Type B pancreatic cell (in vitro differentiated cells): Measurements from ENCODE around the gene YAF2. TPM values are rescaled to one million over a fixed set of nuclear protein-coding genes. Genes with fewer than 3 reads are reported as not detected.

ENCODE experiments used
- DNase-seq: peaks from one replicate; pipeline ENCODE4 v3.0.0; 2021; ENCODE audit warnings: mixed read lengths; ENCODE audit not compliant: unreplicated experiment; ENCODE audit errors: extremely low spot score
- H3K27ac Mint-ChIP-seq: 2 replicates; pipeline ENCODE4 v1.8.0; 2021; ENCODE audit warnings: mild to moderate bottlenecking, mixed read lengths
- H3K27me3 Mint-ChIP-seq: 2 replicates; pipeline ENCODE4 v1.8.0; 2021; ENCODE audit warnings: mixed read lengths
- H3K36me3 Mint-ChIP-seq: 2 replicates; pipeline ENCODE4 v1.8.0; 2021; ENCODE audit warnings: mixed read lengths
- H3K4me1 Mint-ChIP-seq: one replicate; pipeline ENCODE4 v1.8.0; 2021; ENCODE audit warnings: mixed read lengths; ENCODE audit not compliant: unreplicated experiment
- H3K4me3 Mint-ChIP-seq: 2 replicates; pipeline ENCODE4 v1.8.0; 2021; ENCODE audit warnings: mild to moderate bottlenecking, mixed read lengths
- H3K9me3 Mint-ChIP-seq: 2 replicates; pipeline ENCODE4 v1.8.0; 2021; ENCODE audit warnings: mixed read lengths
- total RNA-seq: library from RNA; stranded (reverse); gene quantifications from 2 replicates; pipeline ENCODE4 v1.2.1, GENCODE V29; 2021; ENCODE audit warnings: low replicate concordance
- TF ChIP-seq, protein P1 (sequence below): fragments of 200-600 bp; sonication (generic); conservative IDR thresholded peaks from 2 replicates; pipeline ENCODE4 v1.5.0; 2021; ENCODE audit warnings: antibody characterized with exemption, mild to moderate bottlenecking

YAF2 gene
- total RNA-seq, 1 donor from 2014 or later: 22.9 TPM

DNA sequence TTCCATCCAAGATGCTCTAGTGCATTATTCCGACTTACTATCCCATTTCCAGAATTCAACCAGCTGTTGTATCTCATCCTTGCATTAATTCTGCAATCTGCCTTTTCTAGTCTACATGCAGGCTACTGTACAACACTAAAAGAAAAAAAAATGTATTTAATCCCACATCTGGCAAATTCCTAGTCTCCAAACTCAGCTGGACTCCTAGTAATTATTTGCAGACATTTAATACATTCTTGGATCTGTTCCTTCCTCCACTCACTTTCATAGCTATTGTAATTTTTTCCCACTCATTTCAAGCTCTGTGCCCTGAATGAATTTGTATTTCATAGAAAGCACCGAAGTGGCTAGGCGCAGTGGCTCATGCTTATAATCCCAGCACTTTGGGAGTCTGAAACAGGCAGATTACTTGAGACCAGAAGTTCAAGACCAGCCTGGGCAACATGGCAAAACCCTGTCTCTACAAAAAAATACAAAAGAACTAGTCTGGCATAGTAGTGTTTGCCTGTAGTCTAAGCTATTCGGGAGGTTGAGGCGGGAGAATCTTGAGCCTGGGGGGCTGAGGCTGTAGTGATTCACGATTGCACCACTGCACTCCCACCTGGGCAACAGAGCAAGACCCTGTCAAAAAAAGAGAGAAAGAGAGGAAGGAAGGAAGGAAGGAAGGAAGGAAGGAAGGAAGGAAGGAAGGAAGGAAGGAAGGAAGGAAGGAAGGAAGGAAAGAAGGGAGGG is 39.5 kb upstream of the YAF2 start:
- Mint-ChIP-seq H3K27me3 (no peaks in the 10 kb centered on the region), H3K36me3 (no peaks in the 10 kb centered on the region), H3K4me3 (no peak overlapping the region), H3K27ac (no peak overlapping the region), H3K9me3 (no peaks in the 10 kb centered on the region), H3K4me1 (peaks cover 5% of the 10 kb centered on the region)
- no peak for DNase-seq
- TF ChIP-seq, protein P1, sequence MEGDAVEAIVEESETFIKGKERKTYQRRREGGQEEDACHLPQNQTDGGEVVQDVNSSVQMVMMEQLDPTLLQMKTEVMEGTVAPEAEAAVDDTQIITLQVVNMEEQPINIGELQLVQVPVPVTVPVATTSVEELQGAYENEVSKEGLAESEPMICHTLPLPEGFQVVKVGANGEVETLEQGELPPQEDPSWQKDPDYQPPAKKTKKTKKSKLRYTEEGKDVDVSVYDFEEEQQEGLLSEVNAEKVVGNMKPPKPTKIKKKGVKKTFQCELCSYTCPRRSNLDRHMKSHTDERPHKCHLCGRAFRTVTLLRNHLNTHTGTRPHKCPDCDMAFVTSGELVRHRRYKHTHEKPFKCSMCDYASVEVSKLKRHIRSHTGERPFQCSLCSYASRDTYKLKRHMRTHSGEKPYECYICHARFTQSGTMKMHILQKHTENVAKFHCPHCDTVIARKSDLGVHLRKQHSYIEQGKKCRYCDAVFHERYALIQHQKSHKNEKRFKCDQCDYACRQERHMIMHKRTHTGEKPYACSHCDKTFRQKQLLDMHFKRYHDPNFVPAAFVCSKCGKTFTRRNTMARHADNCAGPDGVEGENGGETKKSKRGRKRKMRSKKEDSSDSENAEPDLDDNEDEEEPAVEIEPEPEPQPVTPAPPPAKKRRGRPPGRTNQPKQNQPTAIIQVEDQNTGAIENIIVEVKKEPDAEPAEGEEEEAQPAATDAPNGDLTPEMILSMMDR: no peak

DNA sequence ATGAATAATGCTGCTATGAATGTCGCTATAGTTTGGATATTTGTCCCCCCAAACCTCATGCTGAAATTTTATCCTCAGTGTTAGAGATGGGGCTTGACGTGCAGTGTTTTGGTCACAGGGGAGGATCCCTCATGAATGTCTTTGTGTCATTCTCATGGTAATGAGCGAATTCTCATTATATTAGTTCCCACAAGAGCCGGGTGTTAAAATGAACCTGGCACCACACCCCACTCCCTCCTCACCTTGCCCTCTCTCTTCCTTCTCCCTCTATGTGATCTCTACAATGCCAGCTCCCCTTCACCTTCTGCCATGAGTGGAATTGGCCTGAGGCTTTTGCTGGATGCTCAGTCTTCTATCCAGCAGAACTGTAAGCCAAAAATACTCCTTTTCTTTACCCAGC is 37.5 kb upstream of the YAF2 start:
- TF ChIP-seq, protein P1: no peak
- Mint-ChIP-seq H3K9me3 (no peaks in the 10 kb centered on the region), H3K27ac (no peak overlapping the region), H3K4me3 (no peak overlapping the region), H3K36me3 (no peaks in the 10 kb centered on the region), H3K27me3 (no peaks in the 10 kb centered on the region), H3K4me1 (no peaks in the 10 kb centered on the region)
- DNase-seq: no peak

DNA sequence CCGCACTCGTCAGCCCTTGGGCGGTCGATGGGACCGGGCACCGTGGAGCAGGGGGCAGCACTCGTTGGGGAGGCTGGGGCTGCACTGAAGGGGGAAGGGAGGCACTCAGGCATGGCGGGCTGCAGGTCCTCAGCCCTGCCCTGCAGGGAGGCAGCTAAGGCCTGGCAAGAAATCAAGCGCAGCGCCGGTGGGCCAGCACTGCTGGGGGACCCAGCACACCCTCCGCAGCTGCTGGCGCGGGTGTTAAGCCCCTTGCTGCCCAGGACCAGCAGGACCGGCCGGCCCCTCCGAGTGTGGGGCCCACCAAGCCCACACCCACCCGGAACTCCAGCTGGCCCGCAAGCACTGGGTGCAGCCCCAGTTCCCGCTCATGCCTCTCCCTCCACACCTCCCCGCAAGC is 35.7 kb upstream of the YAF2 start:
- TF ChIP-seq, protein P1: no peak

DNA sequence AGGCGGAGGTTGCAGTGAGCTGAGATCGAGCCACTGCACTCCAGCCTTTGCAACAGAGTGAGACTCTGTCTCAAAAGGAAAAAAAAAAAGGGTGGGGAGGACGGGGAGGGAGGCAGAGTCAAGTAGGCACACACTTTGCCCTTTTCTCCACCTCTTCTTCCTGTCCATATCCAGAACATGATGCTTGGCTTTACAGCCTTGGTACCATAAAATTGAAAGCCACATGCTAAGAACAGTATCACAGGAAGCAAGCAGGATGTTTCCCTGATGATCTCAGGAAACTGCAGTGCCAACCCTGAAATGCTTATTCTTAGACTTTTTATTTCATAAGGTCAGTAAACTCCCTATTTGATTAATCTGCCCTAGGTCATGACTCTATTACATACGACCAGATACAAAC is 32.5 kb upstream of the YAF2 start:
- TF ChIP-seq, protein P1: no peak
- H3K27ac Mint-ChIP-seq: no peak overlapping the region
- no peaks in the 10 kb centered on the region for H3K9me3 Mint-ChIP-seq
- H3K4me3 Mint-ChIP-seq: no peak overlapping the region
- H3K27me3 Mint-ChIP-seq: no peaks in the 10 kb centered on the region
- H3K4me1 Mint-ChIP-seq: no peaks in the 10 kb centered on the region
- no peaks in the 10 kb centered on the region for H3K36me3 Mint-ChIP-seq
- DNase-seq: no peak

More for the DNA sequence above, 35.7 kb upstream of the YAF2 start:
- DNase-seq: no peak
- Mint-ChIP-seq H3K36me3 (no peaks in the 10 kb centered on the region), H3K27me3 (no peaks in the 10 kb centered on the region), H3K9me3 (no peaks in the 10 kb centered on the region), H3K4me1 (no peaks in the 10 kb centered on the region), H3K4me3 (no peak overlapping the region), H3K27ac (no peak overlapping the region)

DNA sequence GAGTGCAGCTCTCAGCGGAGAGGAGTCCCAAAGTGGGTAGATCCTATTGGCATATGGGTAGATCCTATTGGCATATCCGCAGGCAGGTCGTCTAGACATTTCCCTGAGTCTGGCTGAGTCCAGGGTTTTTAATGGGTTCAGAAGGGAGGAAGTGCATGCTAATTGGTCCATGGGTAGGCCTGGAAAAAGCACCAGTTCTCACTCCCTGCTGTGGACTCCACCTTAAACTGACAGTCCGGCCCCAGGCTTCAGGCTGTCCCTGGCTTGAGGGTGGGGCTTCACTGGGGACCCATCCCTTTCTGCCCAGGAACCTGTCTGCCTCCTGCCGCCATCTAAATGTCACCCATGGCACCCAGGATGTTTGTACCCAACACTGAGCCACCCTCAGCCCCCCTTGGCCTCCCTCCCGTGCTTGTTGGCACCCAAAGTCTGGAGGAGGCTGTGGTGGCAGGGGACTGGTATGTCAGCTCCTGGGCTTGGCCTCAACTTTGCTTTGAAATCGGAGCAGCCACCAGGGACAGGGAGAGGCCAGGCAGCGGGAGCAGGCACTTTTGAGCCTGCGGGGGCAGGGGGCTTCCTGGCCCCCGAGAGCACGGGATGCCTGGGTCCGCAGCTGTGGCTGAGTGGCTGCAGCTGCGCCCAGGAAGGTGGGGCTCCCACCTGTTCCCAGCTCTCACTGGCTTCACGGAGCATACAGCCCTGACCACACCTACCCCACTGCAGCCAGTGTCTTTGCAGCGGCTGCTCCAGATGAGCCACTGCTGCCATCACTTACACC is 29.6 kb upstream of the YAF2 start:
- no peaks in the 10 kb centered on the region for H3K9me3 Mint-ChIP-seq
- DNase-seq: no peak
- H3K36me3 Mint-ChIP-seq: no peaks in the 10 kb centered on the region
- H3K4me1 Mint-ChIP-seq: no peaks in the 10 kb centered on the region
- H3K27ac Mint-ChIP-seq: no peak overlapping the region
- no peaks in the 10 kb centered on the region for H3K27me3 Mint-ChIP-seq
- H3K4me3 Mint-ChIP-seq: no peak overlapping the region
- TF ChIP-seq, protein P1: no peak
